ENCODE measurements around the gene PCBP3. TPM values are rescaled to one million over a fixed set of nuclear protein-coding genes. Genes with fewer than 3 reads are reported as not detected.

Gene PCBP3
- total RNA-seq, 4 donors from 2014 or later: 0.99 to 7.0 (median 2.5) TPM; not detected in 1

GRCh38 chr21:45630066-45630694, 13.3 kb upstream of the PCBP3 start:
- 83 to 90% methylated on average over 16 of the region's 16 CpGs for WGBS, 2 donors

GRCh38 chr21:45630876-45631275, 12.6 kb upstream of the PCBP3 start:
- intact Hi-C loops (cut with DNase I; ENCODE audit: low total_unique reads): no loop called here
- TF ChIP-seq CTCF (IDR thresholded peaks at IDR 0.05) (no peak), POLR2A (IDR thresholded peaks at IDR 0.05) (no peak)
- H3K4me3 ChIP-seq (ENCODE audit: low read depth, poor library complexity, severe bottlenecking): no peak overlapping the region
- DNase-seq (ENCODE audit: low spot score in 2 of 2): peak in 1 of 2 donors; percentile 76
- 89 to 91% methylated on average over 22 of the region's 22 CpGs for WGBS, 2 donors

More at GRCh38 chr21:45630066-45630694, 13.3 kb upstream of the PCBP3 start:
- intact Hi-C loops (cut with DNase I; ENCODE audit: low total_unique reads): no loop called here
- peak in 1 of 2 donors; percentile 65 for DNase-seq (ENCODE audit: low spot score in 2 of 2)
- no peak overlapping the region for H3K4me3 ChIP-seq (ENCODE audit: low read depth, poor library complexity, severe bottlenecking)
- TF ChIP-seq CTCF (IDR thresholded peaks at IDR 0.05) (no peak), POLR2A (IDR thresholded peaks at IDR 0.05) (no peak)

- intact Hi-C loops (cut with DNase I; ENCODE audit: low total_unique reads): no loop called here
- TF ChIP-seq POLR2A (IDR thresholded peaks at IDR 0.05): no peak
- TF ChIP-seq CTCF (IDR thresholded peaks at IDR 0.05): no peak
- peak in 1 of 2 donors; percentile 72 for DNase-seq (ENCODE audit: low spot score in 2 of 2)
- 85 to 86% methylated on average over 11 of the region's 11 CpGs for WGBS, 2 donors
- no peak overlapping the region for H3K4me3 ChIP-seq (ENCODE audit: low read depth, poor library complexity, severe bottlenecking)
Observed at GRCh38 chr21:45631540-45631939, 12.0 kb upstream of the PCBP3 start.

- WGBS, 2 donors: 86 to 89% methylated on average over 13 of the region's 13 CpGs
- intact Hi-C loops (cut with DNase I; ENCODE audit: low total_unique reads): no loop called here
- no peak overlapping the region for H3K4me3 ChIP-seq (ENCODE audit: low read depth, poor library complexity, severe bottlenecking)
- no peak for TF ChIP-seq CTCF (IDR thresholded peaks at IDR 0.05)
- no peak for TF ChIP-seq POLR2A (IDR thresholded peaks at IDR 0.05)
- peak in 1 of 2 donors; percentile 52 for DNase-seq (ENCODE audit: low spot score in 2 of 2)
Observed at GRCh38 chr21:45632160-45632559, 11.4 kb upstream of the PCBP3 start.

- H3K4me3 ChIP-seq (ENCODE audit: low read depth, poor library complexity, severe bottlenecking): no peak overlapping the region
- intact Hi-C loops (cut with DNase I; ENCODE audit: low total_unique reads): no loop called here
- peak in 1 of 2 donors; percentile 74 for DNase-seq (ENCODE audit: low spot score in 2 of 2)
- WGBS, 2 donors: 86 to 87% methylated on average over 20 of the region's 20 CpGs
- no peak for TF ChIP-seq CTCF (IDR thresholded peaks at IDR 0.05)
- TF ChIP-seq POLR2A (IDR thresholded peaks at IDR 0.05): no peak
Observed at GRCh38 chr21:45632637-45633251, 10.8 kb upstream of the PCBP3 start.

Measured in lower leg skin (tissue), 4 donors.